Fibroblast of pulmonary artery (primary cell): ENCODE results near the gene NPRL2.
A peak's percentile ranks its signal among the peaks of the same experiment; 100 is the strongest.

Experiments used
- DNase-seq: peaks from one replicate; pipeline ENCODE4 v3.0.0-alpha.2; 2010; ENCODE audit warnings: low read depth
- H3K4me3 ChIP-seq: replicated peaks from 2 replicates; pipeline ENCODE4 v1.5.1; 2011; ENCODE audit warnings: low read depth, mild to moderate bottlenecking, control low read depth, low read length, moderate library complexity
- TF ChIP-seq, protein P1 (sequence below): IDR thresholded peaks from 2 replicates; pipeline ENCODE4 v1.5.1; 2011; ENCODE audit warnings: mild to moderate bottlenecking, control low read depth, low read length, inconsistent platforms; ENCODE audit errors: missing control alignments

Gene NPRL2

DNA sequence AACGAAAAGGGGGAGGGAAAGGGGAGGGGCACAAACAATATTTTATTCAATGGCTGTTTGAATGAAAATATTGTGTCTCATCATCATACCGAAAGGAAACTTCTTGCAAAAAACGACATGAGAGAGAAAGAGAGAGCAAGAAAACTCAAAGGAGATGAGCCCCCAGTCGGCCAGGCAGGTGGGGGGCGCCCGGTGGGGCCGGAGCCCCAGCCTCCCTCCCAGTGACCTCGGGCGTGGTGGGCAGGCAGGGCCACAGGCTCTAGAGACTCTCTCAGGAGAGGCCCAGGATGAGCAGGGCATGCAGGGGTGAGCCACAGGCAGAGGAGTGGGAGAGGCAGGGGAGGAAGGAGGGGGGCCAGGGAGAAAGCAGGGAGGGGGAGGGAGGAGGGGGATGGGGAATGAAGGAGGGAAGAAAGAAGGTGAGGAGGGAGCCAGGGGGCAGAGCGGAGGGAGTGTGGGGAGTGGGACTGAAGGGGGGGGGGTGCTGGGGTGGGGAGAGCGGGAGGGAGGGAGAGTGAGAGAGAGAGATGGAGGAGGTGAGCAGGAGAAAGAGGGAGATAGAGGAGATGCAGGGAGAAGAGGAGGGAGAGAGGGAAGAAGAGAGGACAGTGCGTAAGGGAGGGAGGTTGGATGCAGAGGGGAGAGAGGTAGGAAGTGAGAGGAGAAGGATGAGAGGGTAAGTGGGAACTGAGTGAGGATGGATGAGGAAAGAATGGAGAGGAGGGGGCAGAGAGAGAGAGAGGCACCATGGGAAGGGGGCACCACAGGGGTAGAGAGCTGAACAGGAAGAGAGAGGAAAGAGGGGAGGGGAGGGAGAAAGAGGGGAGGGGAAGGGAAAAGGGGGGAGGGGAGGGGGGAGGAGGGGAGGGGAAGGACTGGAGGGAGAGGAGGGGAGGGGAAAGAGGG lies 22.8 kb upstream of the NPRL2 start:
- H3K4me3 ChIP-seq: no peak overlapping the region
- TF ChIP-seq, protein P1, sequence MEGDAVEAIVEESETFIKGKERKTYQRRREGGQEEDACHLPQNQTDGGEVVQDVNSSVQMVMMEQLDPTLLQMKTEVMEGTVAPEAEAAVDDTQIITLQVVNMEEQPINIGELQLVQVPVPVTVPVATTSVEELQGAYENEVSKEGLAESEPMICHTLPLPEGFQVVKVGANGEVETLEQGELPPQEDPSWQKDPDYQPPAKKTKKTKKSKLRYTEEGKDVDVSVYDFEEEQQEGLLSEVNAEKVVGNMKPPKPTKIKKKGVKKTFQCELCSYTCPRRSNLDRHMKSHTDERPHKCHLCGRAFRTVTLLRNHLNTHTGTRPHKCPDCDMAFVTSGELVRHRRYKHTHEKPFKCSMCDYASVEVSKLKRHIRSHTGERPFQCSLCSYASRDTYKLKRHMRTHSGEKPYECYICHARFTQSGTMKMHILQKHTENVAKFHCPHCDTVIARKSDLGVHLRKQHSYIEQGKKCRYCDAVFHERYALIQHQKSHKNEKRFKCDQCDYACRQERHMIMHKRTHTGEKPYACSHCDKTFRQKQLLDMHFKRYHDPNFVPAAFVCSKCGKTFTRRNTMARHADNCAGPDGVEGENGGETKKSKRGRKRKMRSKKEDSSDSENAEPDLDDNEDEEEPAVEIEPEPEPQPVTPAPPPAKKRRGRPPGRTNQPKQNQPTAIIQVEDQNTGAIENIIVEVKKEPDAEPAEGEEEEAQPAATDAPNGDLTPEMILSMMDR: no peak

DNA sequence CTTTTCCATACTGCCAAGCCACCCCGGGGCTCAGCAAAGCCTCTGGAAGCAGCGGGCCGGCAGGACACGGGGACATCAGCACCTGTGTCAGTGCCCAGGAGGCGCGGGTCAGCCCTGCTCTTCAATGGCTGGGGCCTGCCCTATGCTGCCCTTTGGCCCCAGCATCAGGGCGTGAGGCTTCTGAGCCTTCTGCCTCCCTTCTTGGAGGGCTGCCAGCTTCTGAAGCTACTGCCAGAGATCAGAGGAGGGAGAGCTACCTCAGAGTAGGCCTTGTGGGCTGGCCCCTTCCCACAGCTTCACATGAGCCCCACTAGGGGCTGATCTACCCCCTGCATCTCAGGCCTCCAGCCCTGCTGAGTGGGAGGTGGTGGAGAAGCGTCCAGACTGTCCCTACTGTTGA lies 21.8 kb upstream of the NPRL2 start:
- H3K4me3 ChIP-seq: no peak overlapping the region
- DNase-seq: no peak
- TF ChIP-seq, protein P1: no peak

More for the DNA sequence above, 22.8 kb upstream of the NPRL2 start:
- DNase-seq: no peak

DNA sequence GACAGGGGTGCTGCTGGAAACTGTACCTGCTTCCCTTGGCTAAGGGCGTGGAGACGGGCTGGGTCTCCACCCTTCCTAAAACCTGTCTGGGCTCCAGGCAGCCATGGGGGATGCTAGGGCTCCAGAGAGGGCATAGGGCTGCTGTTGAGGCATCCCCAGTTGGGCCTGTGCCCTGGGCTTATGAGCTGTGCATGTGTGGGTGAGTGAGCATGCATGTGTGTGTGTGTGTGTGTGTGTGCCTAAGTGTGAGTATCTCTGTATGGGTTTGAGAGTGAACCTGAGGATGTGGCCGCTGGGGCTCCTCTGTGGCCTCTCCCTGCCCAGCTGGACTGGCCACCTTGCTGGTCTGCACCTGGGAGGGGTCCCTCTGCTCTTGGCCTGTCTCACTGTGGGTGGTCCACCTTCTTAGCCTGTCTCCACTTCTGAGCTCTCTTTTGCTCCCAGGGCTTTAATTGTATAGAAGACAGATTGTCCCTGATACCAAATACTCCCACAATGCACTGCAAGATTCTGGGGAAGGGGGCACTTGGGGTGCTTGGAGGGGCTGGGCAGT lies 20.6 kb upstream of the NPRL2 start:
- DNase-seq: peak; percentile 23
- TF ChIP-seq, protein P1: no peak
- H3K4me3 ChIP-seq: no peak overlapping the region

DNA sequence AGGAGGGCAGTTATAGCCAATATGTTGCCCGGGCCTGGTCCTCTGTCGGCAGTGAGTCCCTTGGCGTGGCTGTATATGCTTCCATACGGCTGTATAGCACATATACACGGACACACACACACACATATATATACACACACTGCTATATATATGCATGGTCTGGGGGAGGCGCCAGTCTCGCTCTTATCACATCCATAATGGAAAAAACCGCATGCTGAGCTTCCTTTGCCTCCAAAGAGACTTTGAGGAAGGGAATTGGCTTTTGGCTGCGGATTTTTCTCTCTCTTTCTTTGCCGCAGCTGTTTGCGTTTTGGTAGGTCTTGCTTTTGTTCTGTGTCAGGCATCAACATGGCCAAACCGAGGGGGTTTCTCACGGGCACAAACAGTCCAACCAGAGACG lies 20.0 kb upstream of the NPRL2 start:
- no peak overlapping the region for H3K4me3 ChIP-seq
- TF ChIP-seq, protein P1: peak; percentile 15
- peak; percentile 54 for DNase-seq

DNA sequence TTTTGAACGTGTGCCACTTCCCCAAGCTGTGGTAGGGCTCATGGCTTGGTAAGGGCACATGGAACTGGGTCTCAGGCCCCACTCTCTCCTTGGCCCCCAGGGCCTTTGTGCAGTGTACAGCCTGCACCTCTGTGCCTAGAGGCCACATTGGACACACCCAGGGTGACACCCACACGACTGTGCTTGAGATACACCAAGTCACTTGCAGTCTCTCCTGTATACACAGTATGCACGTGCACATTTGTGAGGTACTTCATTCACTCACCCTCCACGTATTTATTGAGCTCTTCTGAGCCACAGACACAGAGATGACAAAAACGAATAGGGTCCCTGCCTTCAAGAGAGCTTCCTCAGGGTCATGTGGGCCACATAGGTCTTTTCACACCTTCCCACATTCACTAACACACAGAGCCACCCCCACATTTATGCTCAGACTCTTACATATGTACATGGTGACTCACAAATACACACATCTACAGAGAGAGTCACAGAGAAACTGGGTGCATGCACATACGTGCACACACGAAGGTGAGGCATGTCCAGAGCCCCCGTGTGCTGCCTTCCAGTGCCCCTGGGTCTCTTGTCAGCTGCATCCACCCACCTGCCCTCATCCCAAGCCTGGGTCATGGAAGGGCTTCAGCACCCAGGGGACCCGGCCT lies 18.6 kb upstream of the NPRL2 start:
- no peak for DNase-seq
- TF ChIP-seq, protein P1: no peak
- H3K4me3 ChIP-seq: no peak overlapping the region

DNA sequence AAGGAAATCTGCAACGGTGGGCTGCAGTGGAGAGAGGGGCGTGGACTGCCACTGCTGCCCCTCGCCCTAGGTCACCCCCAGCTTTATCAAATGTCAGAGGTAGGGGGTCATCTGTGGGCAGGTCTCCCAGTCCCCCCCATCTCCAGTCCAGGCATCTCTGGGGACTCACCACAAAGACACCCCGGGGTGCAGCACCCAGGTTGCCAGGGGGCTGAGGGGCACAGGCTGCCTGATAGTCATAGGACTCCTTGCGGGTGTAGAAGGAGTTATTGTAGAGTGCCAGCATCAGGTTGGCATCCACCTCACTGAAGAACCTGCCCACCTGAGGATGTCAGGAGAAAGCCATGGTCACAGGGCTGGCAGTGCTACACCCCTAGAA lies 15.3 kb upstream of the NPRL2 start:
- TF ChIP-seq, protein P1: no peak
- DNase-seq: no peak
- H3K4me3 ChIP-seq: no peak overlapping the region
